ENCODE results near the gene TSHZ2.

TSHZ2 gene

DNA sequence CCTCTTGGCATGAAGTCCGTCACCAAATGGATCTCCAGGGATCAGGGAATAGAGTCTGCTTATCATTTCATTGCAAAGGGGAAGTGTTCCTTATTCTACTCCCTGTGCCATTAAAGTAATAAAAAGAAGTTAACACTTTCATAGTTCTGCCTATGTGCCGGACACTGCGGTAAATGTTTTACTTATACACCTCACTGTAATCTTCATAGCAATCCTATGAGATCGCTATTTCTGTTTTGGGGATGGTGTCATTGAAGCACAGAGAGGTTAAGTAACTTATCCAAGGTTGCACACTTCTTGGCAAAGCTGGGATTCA is 177.7 kb downstream of the TSHZ2 start:
- TF ChIP-seq, protein P1, sequence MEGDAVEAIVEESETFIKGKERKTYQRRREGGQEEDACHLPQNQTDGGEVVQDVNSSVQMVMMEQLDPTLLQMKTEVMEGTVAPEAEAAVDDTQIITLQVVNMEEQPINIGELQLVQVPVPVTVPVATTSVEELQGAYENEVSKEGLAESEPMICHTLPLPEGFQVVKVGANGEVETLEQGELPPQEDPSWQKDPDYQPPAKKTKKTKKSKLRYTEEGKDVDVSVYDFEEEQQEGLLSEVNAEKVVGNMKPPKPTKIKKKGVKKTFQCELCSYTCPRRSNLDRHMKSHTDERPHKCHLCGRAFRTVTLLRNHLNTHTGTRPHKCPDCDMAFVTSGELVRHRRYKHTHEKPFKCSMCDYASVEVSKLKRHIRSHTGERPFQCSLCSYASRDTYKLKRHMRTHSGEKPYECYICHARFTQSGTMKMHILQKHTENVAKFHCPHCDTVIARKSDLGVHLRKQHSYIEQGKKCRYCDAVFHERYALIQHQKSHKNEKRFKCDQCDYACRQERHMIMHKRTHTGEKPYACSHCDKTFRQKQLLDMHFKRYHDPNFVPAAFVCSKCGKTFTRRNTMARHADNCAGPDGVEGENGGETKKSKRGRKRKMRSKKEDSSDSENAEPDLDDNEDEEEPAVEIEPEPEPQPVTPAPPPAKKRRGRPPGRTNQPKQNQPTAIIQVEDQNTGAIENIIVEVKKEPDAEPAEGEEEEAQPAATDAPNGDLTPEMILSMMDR (IDR thresholded peaks at IDR 0.05; ENCODE audit: control extremely low read depth, extremely low read depth, low read depth, missing control alignments) = no peak
- ChIA-PET POLR2A (no interaction called here), CTCF (interaction anchor here (1.0 kb wide), 1 partner anchor 22 kb away, joined by 3 read pairs; no protein-coding TSS in a partner anchor)
- DNase-seq (ENCODE audit: extremely low spot score) = no peak

DNA sequence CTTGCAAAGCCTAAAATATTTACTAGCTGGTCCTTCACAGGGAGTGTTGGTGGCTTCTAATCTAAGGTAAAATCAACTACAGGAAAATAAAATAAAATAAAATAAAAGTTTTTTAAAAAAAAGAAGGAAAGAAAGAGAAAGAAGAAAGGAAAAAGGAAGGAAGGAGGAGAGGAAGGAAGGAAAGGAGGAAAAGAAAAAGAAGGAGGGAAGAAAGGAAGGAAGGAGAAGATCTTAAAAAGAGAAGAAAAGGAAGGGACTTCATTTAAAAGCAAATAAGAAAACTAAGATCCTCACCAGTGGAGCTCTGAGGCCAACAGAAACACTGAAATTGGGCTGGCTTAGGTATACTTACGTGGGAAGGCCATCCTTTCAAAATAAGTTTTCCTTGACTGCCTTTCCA is 178.4 kb downstream of the TSHZ2 start:
- ChIA-PET POLR2A (no interaction called here), CTCF (interaction anchor here (1.3 kb wide), 1 partner anchor 28 kb away, joined by 3 read pairs; no protein-coding TSS in a partner anchor)
- DNase-seq (ENCODE audit: extremely low spot score) = no peak
- TF ChIP-seq, protein P1 (IDR thresholded peaks at IDR 0.05; ENCODE audit: control extremely low read depth, extremely low read depth, low read depth, missing control alignments) = no peak

DNA sequence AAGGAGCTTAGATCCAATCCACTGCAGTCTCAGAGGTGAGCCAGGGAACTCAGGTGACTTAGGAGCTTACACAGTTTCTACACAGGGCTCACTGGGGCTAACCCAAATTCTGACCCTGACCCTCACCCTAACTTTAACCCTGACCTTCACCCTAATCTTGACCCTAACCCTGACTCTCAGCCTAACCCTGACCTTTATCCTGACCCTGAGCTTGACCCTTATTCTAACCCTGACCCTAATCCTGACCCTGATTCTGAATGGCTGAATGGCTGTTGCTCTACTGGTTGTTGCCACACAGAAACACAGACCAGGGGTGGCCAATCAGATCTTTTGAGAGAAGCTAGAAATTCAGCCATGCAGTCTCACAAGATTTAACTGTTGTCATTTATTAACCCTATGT is 180.1 kb downstream of the TSHZ2 start:
- no peak for DNase-seq (ENCODE audit: extremely low spot score)
- CTCF ChIA-PET = no interaction called here
- TF ChIP-seq, protein P1 (IDR thresholded peaks at IDR 0.05; ENCODE audit: control extremely low read depth, extremely low read depth, low read depth, missing control alignments) = no peak
- POLR2A ChIA-PET = no interaction called here

DNA sequence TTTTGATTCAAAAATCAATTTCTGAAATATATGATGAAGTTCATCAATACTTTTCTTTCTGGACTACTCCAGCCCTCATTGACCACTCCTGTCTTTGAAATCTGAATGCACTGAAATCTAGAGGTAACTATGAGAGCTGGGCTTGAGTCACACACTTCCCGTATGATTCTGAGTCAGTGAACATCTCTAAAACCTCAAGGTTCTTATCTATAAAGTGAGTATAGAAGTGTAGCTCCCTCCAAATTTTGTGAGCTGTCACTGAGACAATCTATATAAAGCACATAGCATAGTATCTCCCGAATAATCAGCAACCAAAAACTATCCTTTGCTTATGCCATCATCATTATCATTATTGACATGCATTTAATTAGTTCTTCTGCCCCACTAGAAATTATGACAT is 182.4 kb downstream of the TSHZ2 start:
- DNase-seq (ENCODE audit: extremely low spot score) = no peak
- TF ChIP-seq, protein P1 (IDR thresholded peaks at IDR 0.05; ENCODE audit: control extremely low read depth, extremely low read depth, low read depth, missing control alignments) = no peak
- ChIA-PET CTCF (interaction anchor here (1.2 to 1.3 kb wide), 2 partner anchors 18 to 24 kb away, joined by 3 read pairs; no protein-coding TSS in a partner anchor), POLR2A (no interaction called here)

DNA sequence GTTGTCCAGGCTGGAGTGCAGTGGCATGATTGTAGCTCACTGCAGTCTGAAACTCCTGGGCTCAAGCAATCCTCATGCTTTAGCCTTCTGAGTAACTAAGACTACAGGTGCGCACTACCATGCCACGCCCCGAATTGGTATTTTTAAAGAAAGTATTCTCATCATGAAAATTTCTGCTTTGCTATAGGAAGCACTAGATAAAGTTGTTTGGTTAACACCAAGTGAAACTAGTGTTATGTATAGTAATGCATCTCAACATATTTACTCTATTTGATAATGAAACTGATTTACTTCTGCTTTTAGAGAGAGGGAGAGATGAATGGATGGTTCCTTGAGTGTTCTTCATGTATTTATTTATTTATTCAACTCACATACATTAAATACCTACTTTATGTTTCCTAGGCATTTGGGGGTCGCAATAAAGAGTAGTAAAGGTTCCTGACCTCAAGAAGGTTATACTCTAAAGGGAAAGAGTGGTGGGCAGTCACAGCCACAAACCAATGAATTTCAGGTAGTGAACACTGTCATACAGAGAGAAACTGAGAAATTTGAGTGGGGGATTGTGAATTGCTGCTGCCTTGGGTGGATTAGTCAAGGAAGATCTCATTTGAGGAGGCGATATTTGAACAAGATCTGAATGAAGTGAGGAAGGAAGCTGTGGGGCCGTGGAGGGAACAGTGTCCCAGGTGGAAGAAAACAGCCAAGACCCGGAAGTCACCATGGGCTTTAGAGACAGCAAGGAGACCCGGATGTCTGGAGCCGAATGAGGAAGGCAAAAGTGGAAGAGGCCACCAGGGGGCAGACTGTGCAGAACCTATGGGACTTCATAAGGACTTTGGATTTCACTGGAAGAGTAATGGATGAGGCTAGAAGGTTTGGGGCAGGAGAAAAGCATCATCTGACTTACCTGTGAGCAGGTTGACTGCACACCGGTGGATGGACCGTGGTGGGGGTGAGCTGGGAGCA is 185.6 kb downstream of the TSHZ2 start:
- TF ChIP-seq, protein P1 (IDR thresholded peaks at IDR 0.05; ENCODE audit: control extremely low read depth, extremely low read depth, low read depth, missing control alignments) = peak; percentile 10
- POLR2A ChIA-PET = no interaction called here
- DNase-seq (ENCODE audit: extremely low spot score) = peak; percentile 33
- CTCF ChIA-PET = interaction anchor here (0.9 to 2.2 kb wide), 5 partner anchors 9 to 390 kb away, joined by 3 to 8 read pairs (median 5); no protein-coding TSS in a partner anchor

DNA sequence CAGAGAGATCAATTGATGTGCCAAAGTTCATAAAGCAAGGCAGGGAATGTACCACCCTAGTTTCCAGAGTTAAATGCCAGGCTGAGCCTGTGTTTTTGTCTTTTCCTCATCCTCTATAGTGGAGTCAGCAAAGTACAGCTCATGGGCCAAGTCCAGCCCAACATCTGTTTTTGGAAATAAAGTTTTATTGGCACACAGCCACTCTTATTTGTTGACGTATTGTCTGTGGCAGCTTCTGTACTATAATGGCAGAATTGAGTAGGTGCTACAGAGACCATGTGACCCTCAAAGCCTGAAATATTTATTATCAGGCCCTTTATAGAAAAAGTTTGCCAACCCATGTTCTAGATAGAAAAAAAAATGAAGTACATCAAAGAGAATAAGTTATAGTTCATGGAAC is 187.0 kb downstream of the TSHZ2 start:
- POLR2A ChIA-PET = no interaction called here
- DNase-seq (ENCODE audit: extremely low spot score) = no peak
- TF ChIP-seq, protein P1 (IDR thresholded peaks at IDR 0.05; ENCODE audit: control extremely low read depth, extremely low read depth, low read depth, missing control alignments) = no peak
- CTCF ChIA-PET = interaction anchor here (1.1 kb wide), 1 partner anchor 65 kb away, joined by 4 read pairs; no protein-coding TSS in a partner anchor
